GM18520 (cell line): ENCODE results near the gene ID2.
"Not testable (repeated sequence)": the region's sequence is repeated elsewhere in the genome, so short reads cannot be mapped to it uniquely, and the experiment has no call there.

Experiments
- ATAC-seq: cut with Tn5 transposase; IDR thresholded peaks from one replicate; pipeline ENCODE4 v1.9.1; 2021; ENCODE audit not compliant: unreplicated experiment

ID2 gene

GRCh38 chr2:8725838-8726237, 44.0 kb downstream of the ID2 start:
- no peak for ATAC-seq

- no peak for ATAC-seq
These were observed 46.6 kb downstream of the ID2 start for GRCh38 chr2:8728305-8729015.

GRCh38 chr2:8729101-8729500, 47.2 kb downstream of the ID2 start:
- not testable (repeated sequence) for ATAC-seq

DNA sequence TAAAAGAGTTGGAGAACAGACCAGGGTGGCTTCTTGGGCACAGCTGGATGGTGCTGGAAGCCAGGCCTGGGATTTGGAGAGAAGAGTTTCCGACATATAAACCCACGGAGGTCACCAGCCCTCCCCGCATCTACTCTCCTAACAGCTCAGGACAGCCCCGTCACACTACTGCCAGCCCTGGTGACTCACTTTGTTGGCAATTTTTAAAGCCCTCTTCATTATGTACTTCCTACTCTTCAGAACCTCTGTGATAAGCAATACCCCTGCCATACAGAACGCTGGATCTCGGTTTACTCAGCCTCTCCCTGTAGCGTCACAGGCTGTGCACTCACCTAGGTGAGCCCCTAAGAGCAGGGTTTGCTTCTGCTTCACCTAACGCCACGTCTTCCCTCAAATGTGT, 48.1 kb downstream of the ID2 start:
- ATAC-seq, result no peak

DNA sequence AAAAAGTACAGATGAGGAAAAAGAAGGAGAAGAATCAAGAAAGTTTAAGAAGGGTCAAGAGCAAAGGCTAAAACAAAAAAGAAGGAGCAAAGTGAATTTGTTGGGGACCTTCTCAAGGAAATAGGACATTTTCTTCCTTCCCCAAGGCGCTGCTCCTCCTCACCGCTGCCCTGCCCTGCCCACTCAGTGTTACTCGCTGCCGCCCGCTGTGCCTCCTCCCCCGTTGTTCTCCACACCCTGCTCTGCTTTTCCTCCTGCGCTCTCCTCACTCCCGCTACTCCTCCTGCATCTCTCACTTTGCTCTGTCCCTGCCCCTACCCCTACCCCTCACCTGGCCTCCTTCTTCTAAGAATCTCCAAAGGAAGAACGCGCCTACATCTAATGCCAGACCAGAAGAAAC, 50.7 kb downstream of the ID2 start:
- ATAC-seq, result no peak
